DOHH2 (cell line): ENCODE data around the gene ROPN1B.

ENCODE experiments used
- EZH2phosphoT487 ChIP-seq: fragments of 200-600 bp; sonication (generic); IDR thresholded peaks from 2 replicates; pipeline ENCODE4 v1.6.1; 2017; ENCODE audit warnings: borderline replicate concordance, mild to moderate bottlenecking, antibody characterized with exemption, low read length, moderate library complexity, mixed read lengths
- TF ChIP-seq, protein P1 (sequence below): fragments of 200-600 bp; sonication (generic); IDR thresholded peaks from one replicate; pipeline ENCODE4 v1.5.1; 2014; ENCODE audit warnings: antibody characterized with exemption, mild to moderate bottlenecking, low read depth, low read length; ENCODE audit not compliant: poor library complexity, severe bottlenecking

DNA sequence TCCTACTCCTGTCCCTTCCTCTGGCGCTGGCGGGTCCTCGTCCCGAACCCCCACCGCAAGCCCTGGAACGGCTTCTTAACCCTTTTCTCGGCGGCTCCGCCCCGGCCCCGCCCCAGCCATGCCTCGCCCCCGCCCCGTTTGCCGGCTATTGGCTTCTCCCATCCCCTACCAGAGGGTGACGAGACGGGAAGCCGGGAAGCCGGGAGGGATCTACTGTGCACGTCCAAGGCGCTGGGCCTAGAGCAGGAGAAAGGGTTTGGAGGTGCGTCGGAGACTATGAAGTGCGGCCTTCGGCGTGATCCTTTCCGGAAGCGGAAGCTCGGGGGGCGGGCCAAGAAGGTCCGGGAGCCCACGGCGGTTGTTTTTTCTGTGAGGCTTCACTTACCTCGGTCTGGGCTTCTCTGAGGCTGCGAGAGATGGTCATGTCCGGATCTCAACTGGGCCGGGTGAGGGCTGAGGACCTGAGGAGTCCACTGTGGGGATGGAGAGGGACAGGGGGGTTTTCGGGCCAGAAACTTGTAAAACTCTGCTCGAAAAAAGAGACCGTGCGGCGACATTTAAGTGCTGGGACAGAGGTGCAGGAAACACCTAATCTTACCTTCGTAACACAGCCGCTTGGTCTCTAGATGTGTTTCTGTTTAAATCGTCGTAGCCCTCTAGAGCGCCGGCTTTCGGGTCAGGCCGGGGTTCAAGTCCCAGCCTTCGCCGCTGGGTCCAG, 21.4 kb downstream of the ROPN1B start:
- TF ChIP-seq, protein P1, sequence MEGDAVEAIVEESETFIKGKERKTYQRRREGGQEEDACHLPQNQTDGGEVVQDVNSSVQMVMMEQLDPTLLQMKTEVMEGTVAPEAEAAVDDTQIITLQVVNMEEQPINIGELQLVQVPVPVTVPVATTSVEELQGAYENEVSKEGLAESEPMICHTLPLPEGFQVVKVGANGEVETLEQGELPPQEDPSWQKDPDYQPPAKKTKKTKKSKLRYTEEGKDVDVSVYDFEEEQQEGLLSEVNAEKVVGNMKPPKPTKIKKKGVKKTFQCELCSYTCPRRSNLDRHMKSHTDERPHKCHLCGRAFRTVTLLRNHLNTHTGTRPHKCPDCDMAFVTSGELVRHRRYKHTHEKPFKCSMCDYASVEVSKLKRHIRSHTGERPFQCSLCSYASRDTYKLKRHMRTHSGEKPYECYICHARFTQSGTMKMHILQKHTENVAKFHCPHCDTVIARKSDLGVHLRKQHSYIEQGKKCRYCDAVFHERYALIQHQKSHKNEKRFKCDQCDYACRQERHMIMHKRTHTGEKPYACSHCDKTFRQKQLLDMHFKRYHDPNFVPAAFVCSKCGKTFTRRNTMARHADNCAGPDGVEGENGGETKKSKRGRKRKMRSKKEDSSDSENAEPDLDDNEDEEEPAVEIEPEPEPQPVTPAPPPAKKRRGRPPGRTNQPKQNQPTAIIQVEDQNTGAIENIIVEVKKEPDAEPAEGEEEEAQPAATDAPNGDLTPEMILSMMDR: no peak
- no peak for TF ChIP-seq EZH2phosphoT487
